Stomach (tissue), 9 donors: ENCODE measurements around the gene BOLL. TPM values are rescaled to one million over a fixed set of nuclear protein-coding genes. Genes with fewer than 3 reads are reported as not detected.
A peak's percentile ranks its signal among the peaks of the same experiment; 100 is the strongest.

Experiments used
- DNase-seq, 2 donors: peaks; one replicate each; pipeline versions ENCODE4 v3.0.0 to v3.0.0-alpha.2; 2013 to 2019
- H3K27ac ChIP-seq, 5 donors: fragments of 200-600 bp in 4 of 5; sonication (generic) in 4 of 5; one replicate each; pipeline ENCODE4 v1.5.1; 2013 to 2019; ENCODE audit warnings: mild to moderate bottlenecking in 1 of 5, moderate library complexity in 1 of 5
- H3K27me3 ChIP-seq, 3 donors: fragments of 200-600 bp; sonication (generic); one replicate each; pipeline ENCODE4 v1.5.1; 2017 to 2019; ENCODE audit warnings: mixed run types in 1 of 3
- H3K36me3 ChIP-seq, 4 donors: fragments of 200-600 bp; sonication (generic); 1 replicate in 3 of 4; 2 replicates in 1 of 4; pipeline ENCODE4 v1.5.1; 2016 to 2019
- H3K4me1 ChIP-seq, 4 donors: fragments of 200-600 bp; sonication (generic); one replicate each; pipeline ENCODE4 v1.5.1; 2016 to 2019
- H3K4me3 ChIP-seq, 4 donors: fragments of 200-600 bp; sonication (generic) in 3 of 4; one replicate each; pipeline ENCODE4 v1.5.1; 2016 to 2019; ENCODE audit warnings: mild to moderate bottlenecking in 1 of 4
- H3K9me3 ChIP-seq, 4 donors: fragments of 200-600 bp; sonication (generic); one replicate each; pipeline ENCODE4 v1.5.1; 2016 to 2019
- CTCF ChIP-seq, 7 experiments: fragments of 450-650 bp in 4 of 7; fragments of 200-600 bp in 3 of 7; sonication (generic) in 3 of 7; IDR thresholded peaks; one replicate each; pipeline ENCODE4 v1.5.1; 2016 to 2019; ENCODE audit warnings: antibody characterized with exemption in 7 of 7, control low read depth in 2 of 7, mild to moderate bottlenecking in 1 of 7
- EP300 ChIP-seq: sonication (generic); formaldehyde crosslinking; IDR thresholded peaks from one replicate; pipeline ENCODE4 v1.6.1; 2017; ENCODE audit warnings: antibody characterized with exemption
- POLR2A ChIP-seq, 4 donors: fragments of 450-650 bp; IDR thresholded peaks; one replicate each; pipeline ENCODE4 v1.6.1; 2016; ENCODE audit warnings: antibody characterized with exemption in 4 of 4, control low read depth in 2 of 4, mild to moderate bottlenecking in 1 of 4, moderate library complexity in 1 of 4
- POLR2AphosphoS5 ChIP-seq, 3 donors: sonication (generic); formaldehyde crosslinking; IDR thresholded peaks; one replicate each; pipeline ENCODE4 v1.6.1; 2016; ENCODE audit warnings: antibody characterized with exemption in 3 of 3
- WGBS, 5 donors: extraction: QIAGEN DNeasy Blood & Tissue Kit in 3 of 5; methylation state at CpG; one replicate each; pipeline versions ENCODE4 v1.1.5 to v1.1.7; 2013 to 2018; 5-methylcytosine and 5-hydroxymethylcytosine counted together
- intact Hi-C: fragments of 100-400 bp; cut with DNase I; formaldehyde crosslinking; loops from one replicate; pipeline ENCODE4 v1.15.1; 2023; ENCODE audit warnings: low total_unique reads
- polyA plus RNA-seq, 3 donors: library from polyadenylated mRNA; stranded (reverse); fragments of 200-250 nt; gene quantifications; one replicate each; pipeline ENCODE4 v1.2.3, GENCODE V29; 2013
- total RNA-seq, 5 donors: library from RNA; depleted of rRNA; stranded (reverse); fragments of >200 nt; gene quantifications; one replicate each; pipeline versions ENCODE4 v1.1.0 to v1.2.3, GENCODE V29; 2014 to 2016
- donor health status: healthy with polysubstance abuse.
- donor health status: Bipolar disorder and iron deficiency.
- donor health status: healthy.

The BOLL gene
- total and polyA plus RNA-seq, 8 donors = not detected

- Histone ChIP-seq H3K27ac (no peak overlapping the region), H3K36me3 (no peaks in the 10 kb centered on the region), H3K4me3 (no peak overlapping the region), H3K4me1 (peaks cover 0 to 21% (median 12%) of the 10 kb centered on the region in 4 donors), H3K9me3 (no peaks in the 10 kb centered on the region), H3K27me3 (no peaks in the 10 kb centered on the region)
- intact Hi-C loops = no loop called here
- no peak for TF ChIP-seq EP300
- TF ChIP-seq POLR2A (IDR thresholded peaks at IDR 0.05) = no peak
- TF ChIP-seq POLR2AphosphoS5 (IDR thresholded peaks at IDR 0.05) = no peak
- no peak for TF ChIP-seq CTCF (IDR thresholded peaks at IDR 0.05)
- no peak for DNase-seq
- WGBS, 5 donors = 66 to 72% (median 67%) methylated on average over 3 of the region's 3 CpGs
Observed at GRCh38 chr2:197810491-197810890, 25.4 kb upstream of the BOLL start.

GRCh38 chr2:197810016-197810415 lies 24.9 kb upstream of the BOLL start:
- Histone ChIP-seq H3K4me3 (no peak overlapping the region), H3K27ac (no peak overlapping the region), H3K27me3 (peaks cover 0 to 4% (median under 1%) of the 10 kb centered on the region in 3 donors), H3K4me1 (peaks cover 0 to 25% (median 17%) of the 10 kb centered on the region in 4 donors), H3K9me3 (no peaks in the 10 kb centered on the region), H3K36me3 (no peaks in the 10 kb centered on the region)
- no peak for DNase-seq
- no peak for TF ChIP-seq EP300
- no peak for TF ChIP-seq POLR2AphosphoS5 (IDR thresholded peaks at IDR 0.05)
- no peak for TF ChIP-seq CTCF (IDR thresholded peaks at IDR 0.05)
- 94 to 100% (median 98%) methylated on average over 3 of the region's 3 CpGs for WGBS, 5 donors
- intact Hi-C loops = no loop called here

- Histone ChIP-seq H3K27me3 (peaks cover 0 to 8% (median 4%) of the 10 kb centered on the region in 3 donors), H3K4me3 (no peak overlapping the region), H3K36me3 (no peaks in the 10 kb centered on the region), H3K27ac (no peak overlapping the region), H3K9me3 (no peaks in the 10 kb centered on the region), H3K4me1 (peaks cover 0 to 30% (median 23%) of the 10 kb centered on the region in 4 donors)
- TF ChIP-seq EP300 = no peak
- TF ChIP-seq CTCF (IDR thresholded peaks at IDR 0.05) = no peak
- no peak for TF ChIP-seq POLR2A (IDR thresholded peaks at IDR 0.05)
- no peak for TF ChIP-seq POLR2AphosphoS5 (IDR thresholded peaks at IDR 0.05)
- intact Hi-C loops = loop anchor here (10.0 kb wide), 1 partner anchor 486 kb away; no protein-coding TSS in a partner anchor
- DNase-seq = no peak
- 83 to 94% (median 90%) methylated on average over 5 of the region's 5 CpGs for WGBS, 5 donors
Observed at GRCh38 chr2:197809064-197809463, 23.9 kb upstream of the BOLL start.

- 13 to 36% (median 25%) methylated on average over 11 of the region's 11 CpGs for WGBS, 5 donors
- H3K36me3 ChIP-seq = no peaks in the 10 kb centered on the region
- intact Hi-C loops = loop anchor here (10.0 kb wide), 1 partner anchor 489 kb away; no protein-coding TSS in a partner anchor
- DNase-seq = peak in 1 of 2 donors; percentile 25
- H3K9me3 ChIP-seq = no peaks in the 10 kb centered on the region
- peak overlapping the region; percentile 76 to 93 (median 83) for H3K4me3 ChIP-seq
- H3K27me3 ChIP-seq = peaks cover 0 to 8% (median 4%) of the 10 kb centered on the region in 3 donors
- H3K27ac ChIP-seq = peak overlapping the region in 2 of 5 donors; percentile 0 to 83
- no peak for TF ChIP-seq POLR2A (IDR thresholded peaks at IDR 0.05)
- TF ChIP-seq POLR2AphosphoS5 (IDR thresholded peaks at IDR 0.05) = no peak
- TF ChIP-seq CTCF (IDR thresholded peaks at IDR 0.05) = no peak
- no peak for TF ChIP-seq EP300
- H3K4me1 ChIP-seq = peaks cover 8 to 42% (median 31%) of the 10 kb centered on the region in 4 donors
Observed at GRCh38 chr2:197805715-197806633, 20.9 kb upstream of the BOLL start.
